ENCODE measurements around the gene FUCA2. TPM values are rescaled to one million over a fixed set of nuclear protein-coding genes. Genes with fewer than 3 reads are reported as not detected.

The FUCA2 gene
- total and polyA plus RNA-seq, 2 of the 8 experiments (the other 6 are each of a cell fraction or from before 2014, with no cell fraction given) = 24.2 to 47.2 TPM

DNA sequence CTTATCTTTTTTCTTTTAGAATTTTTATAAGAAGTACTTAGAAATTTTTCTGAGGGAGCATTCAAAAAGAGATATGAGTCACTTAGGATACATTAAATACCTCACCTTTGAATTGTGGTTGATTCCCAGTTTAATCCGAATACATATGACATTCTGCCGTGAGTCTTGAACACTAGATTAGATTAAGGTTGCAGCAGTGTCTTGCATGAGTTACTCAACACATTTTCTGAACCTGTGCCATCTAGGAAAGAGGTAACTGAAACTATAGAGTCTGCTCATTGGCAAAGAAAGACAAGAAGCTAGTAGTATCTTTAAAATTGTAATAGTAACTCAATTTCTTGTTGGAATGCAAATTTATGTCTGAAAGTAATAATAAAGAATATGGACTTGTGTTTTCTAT is 46.0 kb downstream of the FUCA2 start (continued):
- TF ChIP-seq, protein P1, sequence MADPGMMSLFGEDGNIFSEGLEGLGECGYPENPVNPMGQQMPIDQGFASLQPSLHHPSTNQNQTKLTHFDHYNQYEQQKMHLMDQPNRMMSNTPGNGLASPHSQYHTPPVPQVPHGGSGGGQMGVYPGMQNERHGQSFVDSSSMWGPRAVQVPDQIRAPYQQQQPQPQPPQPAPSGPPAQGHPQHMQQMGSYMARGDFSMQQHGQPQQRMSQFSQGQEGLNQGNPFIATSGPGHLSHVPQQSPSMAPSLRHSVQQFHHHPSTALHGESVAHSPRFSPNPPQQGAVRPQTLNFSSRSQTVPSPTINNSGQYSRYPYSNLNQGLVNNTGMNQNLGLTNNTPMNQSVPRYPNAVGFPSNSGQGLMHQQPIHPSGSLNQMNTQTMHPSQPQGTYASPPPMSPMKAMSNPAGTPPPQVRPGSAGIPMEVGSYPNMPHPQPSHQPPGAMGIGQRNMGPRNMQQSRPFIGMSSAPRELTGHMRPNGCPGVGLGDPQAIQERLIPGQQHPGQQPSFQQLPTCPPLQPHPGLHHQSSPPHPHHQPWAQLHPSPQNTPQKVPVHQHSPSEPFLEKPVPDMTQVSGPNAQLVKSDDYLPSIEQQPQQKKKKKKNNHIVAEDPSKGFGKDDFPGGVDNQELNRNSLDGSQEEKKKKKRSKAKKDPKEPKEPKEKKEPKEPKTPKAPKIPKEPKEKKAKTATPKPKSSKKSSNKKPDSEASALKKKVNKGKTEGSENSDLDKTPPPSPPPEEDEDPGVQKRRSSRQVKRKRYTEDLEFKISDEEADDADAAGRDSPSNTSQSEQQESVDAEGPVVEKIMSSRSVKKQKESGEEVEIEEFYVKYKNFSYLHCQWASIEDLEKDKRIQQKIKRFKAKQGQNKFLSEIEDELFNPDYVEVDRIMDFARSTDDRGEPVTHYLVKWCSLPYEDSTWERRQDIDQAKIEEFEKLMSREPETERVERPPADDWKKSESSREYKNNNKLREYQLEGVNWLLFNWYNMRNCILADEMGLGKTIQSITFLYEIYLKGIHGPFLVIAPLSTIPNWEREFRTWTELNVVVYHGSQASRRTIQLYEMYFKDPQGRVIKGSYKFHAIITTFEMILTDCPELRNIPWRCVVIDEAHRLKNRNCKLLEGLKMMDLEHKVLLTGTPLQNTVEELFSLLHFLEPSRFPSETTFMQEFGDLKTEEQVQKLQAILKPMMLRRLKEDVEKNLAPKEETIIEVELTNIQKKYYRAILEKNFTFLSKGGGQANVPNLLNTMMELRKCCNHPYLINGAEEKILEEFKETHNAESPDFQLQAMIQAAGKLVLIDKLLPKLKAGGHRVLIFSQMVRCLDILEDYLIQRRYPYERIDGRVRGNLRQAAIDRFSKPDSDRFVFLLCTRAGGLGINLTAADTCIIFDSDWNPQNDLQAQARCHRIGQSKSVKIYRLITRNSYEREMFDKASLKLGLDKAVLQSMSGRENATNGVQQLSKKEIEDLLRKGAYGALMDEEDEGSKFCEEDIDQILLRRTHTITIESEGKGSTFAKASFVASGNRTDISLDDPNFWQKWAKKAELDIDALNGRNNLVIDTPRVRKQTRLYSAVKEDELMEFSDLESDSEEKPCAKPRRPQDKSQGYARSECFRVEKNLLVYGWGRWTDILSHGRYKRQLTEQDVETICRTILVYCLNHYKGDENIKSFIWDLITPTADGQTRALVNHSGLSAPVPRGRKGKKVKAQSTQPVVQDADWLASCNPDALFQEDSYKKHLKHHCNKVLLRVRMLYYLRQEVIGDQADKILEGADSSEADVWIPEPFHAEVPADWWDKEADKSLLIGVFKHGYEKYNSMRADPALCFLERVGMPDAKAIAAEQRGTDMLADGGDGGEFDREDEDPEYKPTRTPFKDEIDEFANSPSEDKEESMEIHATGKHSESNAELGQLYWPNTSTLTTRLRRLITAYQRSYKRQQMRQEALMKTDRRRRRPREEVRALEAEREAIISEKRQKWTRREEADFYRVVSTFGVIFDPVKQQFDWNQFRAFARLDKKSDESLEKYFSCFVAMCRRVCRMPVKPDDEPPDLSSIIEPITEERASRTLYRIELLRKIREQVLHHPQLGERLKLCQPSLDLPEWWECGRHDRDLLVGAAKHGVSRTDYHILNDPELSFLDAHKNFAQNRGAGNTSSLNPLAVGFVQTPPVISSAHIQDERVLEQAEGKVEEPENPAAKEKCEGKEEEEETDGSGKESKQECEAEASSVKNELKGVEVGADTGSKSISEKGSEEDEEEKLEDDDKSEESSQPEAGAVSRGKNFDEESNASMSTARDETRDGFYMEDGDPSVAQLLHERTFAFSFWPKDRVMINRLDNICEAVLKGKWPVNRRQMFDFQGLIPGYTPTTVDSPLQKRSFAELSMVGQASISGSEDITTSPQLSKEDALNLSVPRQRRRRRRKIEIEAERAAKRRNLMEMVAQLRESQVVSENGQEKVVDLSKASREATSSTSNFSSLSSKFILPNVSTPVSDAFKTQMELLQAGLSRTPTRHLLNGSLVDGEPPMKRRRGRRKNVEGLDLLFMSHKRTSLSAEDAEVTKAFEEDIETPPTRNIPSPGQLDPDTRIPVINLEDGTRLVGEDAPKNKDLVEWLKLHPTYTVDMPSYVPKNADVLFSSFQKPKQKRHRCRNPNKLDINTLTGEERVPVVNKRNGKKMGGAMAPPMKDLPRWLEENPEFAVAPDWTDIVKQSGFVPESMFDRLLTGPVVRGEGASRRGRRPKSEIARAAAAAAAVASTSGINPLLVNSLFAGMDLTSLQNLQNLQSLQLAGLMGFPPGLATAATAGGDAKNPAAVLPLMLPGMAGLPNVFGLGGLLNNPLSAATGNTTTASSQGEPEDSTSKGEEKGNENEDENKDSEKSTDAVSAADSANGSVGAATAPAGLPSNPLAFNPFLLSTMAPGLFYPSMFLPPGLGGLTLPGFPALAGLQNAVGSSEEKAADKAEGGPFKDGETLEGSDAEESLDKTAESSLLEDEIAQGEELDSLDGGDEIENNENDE (IDR thresholded peaks at IDR 0.05; ENCODE audit: insufficient replicate concordance, low read length) = no peak
- no peak for TF ChIP-seq CHD2 (IDR thresholded peaks at IDR 0.05; ENCODE audit: low read length)
- no peak for TF ChIP-seq FOSL1 (IDR thresholded peaks at IDR 0.05; ENCODE audit: insufficient read depth, low read depth, low read length)
- TF ChIP-seq KDM4A (IDR thresholded peaks at IDR 0.05; ENCODE audit: low read depth, low read length, severe bottlenecking) = no peak
- no peak for TF ChIP-seq JUND (IDR thresholded peaks at IDR 0.05; ENCODE audit: low read length)

Measured in H1 (cell line).